Measurements from ENCODE around the gene LIPK.

Gene LIPK

DNA sequence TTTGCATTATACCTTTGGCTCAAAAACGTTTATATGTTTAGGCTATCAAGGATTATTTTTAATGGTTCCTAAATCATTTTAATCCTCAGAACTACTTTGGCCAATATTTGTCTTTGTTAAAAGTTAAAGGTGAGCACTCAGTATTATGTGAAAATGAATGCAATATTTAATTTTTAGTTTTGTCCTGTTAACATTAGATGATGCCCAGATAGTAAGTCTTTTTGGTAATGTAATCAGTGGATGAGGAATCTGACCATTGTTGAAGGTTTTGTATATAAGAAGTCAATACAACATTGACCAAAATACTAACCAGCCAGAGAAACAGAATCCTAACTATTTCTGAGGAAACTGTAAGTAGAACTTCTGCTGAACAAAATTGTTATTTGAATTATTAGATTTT is 41.9 kb upstream of the LIPK start, which contains the start of gene LIPF:
Gene LIPF (plus strand): TSS at position 301 of the 400 bp plus-strand sequence. CDS start 2,856 bp downstream, outside the sequence.
- Histone ChIP-seq H3K9me3 (ENCODE audit: control insufficient read depth, insufficient read depth, low read length) (no peaks in the 10 kb centered on the region), H3K4me2 (ENCODE audit: low read length) (no peak within 1 kb of the TSS), H3F3A (ENCODE audit: control insufficient read depth, insufficient read depth) (no peaks in the 10 kb centered on the region), H3K79me2 (ENCODE audit: control insufficient read depth, low read length) (no peaks in the 10 kb centered on the region), H3K27ac (ENCODE audit: low read depth, low read length) (no peak within 1 kb of the TSS), H3K4me3 (ENCODE audit: low read length) (no peak within 1 kb of the TSS), H4K20me1 (ENCODE audit: control insufficient read depth, insufficient read depth, low read depth, low read length) (no peaks in the 10 kb centered on the region), H3K27me3 (ENCODE audit: control insufficient read depth, low read length) (no peaks in the 10 kb centered on the region), H3K4me1 (ENCODE audit: control insufficient read depth, low read length) (no peaks in the 10 kb centered on the region), H3K9me2 (replicated peaks; ENCODE audit: control insufficient read depth, low read length) (no peaks in the 10 kb centered on the region), H3K36me3 (ENCODE audit: control insufficient read depth, low read length) (no peaks in the 10 kb centered on the region)
- TF ChIP-seq, protein P1, sequence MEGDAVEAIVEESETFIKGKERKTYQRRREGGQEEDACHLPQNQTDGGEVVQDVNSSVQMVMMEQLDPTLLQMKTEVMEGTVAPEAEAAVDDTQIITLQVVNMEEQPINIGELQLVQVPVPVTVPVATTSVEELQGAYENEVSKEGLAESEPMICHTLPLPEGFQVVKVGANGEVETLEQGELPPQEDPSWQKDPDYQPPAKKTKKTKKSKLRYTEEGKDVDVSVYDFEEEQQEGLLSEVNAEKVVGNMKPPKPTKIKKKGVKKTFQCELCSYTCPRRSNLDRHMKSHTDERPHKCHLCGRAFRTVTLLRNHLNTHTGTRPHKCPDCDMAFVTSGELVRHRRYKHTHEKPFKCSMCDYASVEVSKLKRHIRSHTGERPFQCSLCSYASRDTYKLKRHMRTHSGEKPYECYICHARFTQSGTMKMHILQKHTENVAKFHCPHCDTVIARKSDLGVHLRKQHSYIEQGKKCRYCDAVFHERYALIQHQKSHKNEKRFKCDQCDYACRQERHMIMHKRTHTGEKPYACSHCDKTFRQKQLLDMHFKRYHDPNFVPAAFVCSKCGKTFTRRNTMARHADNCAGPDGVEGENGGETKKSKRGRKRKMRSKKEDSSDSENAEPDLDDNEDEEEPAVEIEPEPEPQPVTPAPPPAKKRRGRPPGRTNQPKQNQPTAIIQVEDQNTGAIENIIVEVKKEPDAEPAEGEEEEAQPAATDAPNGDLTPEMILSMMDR (IDR thresholded peaks at IDR 0.05; ENCODE audit: low read depth, low read length, poor library complexity, severe bottlenecking), result no peak
- TF ChIP-seq EZH2phosphoT487 (IDR thresholded peaks at IDR 0.05; ENCODE audit: borderline replicate concordance, low read length), result no peak

DNA sequence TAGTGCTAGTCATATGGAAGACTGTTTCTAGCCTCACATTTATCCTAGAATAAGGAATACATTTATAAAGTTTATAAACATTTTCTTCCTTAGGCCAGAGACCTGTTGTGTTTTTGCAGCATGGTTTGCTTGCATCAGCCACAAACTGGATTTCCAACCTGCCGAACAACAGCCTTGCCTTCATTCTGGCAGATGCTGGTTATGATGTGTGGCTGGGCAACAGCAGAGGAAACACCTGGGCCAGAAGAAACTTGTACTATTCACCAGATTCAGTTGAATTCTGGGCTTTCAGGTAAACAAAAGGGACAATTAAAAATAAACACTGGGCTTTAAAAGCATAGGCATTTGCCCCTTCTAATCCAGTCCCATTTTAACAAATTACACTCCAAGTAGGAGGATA is 37.6 kb upstream of the LIPK start:
- H4K20me1 ChIP-seq (ENCODE audit: control insufficient read depth, insufficient read depth, low read depth, low read length), result no peaks in the 10 kb centered on the region
- H3K4me3 ChIP-seq (ENCODE audit: low read length), result no peak overlapping the region
- no peak overlapping the region for H3K27ac ChIP-seq (ENCODE audit: low read depth, low read length)
- H3K4me1 ChIP-seq (ENCODE audit: control insufficient read depth, low read length), result no peaks in the 10 kb centered on the region
- TF ChIP-seq, protein P1 (IDR thresholded peaks at IDR 0.05; ENCODE audit: low read depth, low read length, poor library complexity, severe bottlenecking), result no peak
- no peak for TF ChIP-seq EZH2phosphoT487 (IDR thresholded peaks at IDR 0.05; ENCODE audit: borderline replicate concordance, low read length)
- no peaks in the 10 kb centered on the region for H3K36me3 ChIP-seq (ENCODE audit: control insufficient read depth, low read length)
- H3K9me3 ChIP-seq (ENCODE audit: control insufficient read depth, insufficient read depth, low read length), result no peaks in the 10 kb centered on the region
- no peaks in the 10 kb centered on the region for H3F3A ChIP-seq (ENCODE audit: control insufficient read depth, insufficient read depth)
- H3K79me2 ChIP-seq (ENCODE audit: control insufficient read depth, low read length), result no peaks in the 10 kb centered on the region
- peaks cover 10% of the 10 kb centered on the region for H3K27me3 ChIP-seq (ENCODE audit: control insufficient read depth, low read length)
- no peak overlapping the region for H3K4me2 ChIP-seq (ENCODE audit: low read length)
- H3K9me2 ChIP-seq (replicated peaks; ENCODE audit: control insufficient read depth, low read length), result no peaks in the 10 kb centered on the region

DNA sequence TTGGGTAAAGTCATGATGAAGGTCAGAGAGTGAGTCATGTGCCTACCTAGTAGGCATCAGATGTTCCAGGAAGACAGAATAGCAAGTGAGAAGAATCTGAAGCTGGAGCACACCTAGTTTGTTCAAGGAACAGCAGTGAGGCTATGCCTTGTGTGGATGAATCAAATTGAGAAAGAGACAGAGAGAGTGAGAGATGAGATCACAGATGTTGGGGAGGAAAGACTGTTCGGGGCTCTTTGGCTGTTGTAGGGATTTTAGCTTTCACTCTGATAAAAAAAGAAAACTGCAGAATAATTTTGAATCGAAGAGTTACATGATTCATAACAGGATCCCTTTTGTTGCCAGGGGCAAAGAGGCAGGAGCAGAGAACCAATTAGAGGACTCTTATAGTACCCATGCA is 35.6 kb upstream of the LIPK start:
- no peaks in the 10 kb centered on the region for H3K79me2 ChIP-seq (ENCODE audit: control insufficient read depth, low read length)
- H3K4me1 ChIP-seq (ENCODE audit: control insufficient read depth, low read length), result no peaks in the 10 kb centered on the region
- no peak overlapping the region for H3K4me2 ChIP-seq (ENCODE audit: low read length)
- H3K27me3 ChIP-seq (ENCODE audit: control insufficient read depth, low read length), result peaks cover 12% of the 10 kb centered on the region
- no peaks in the 10 kb centered on the region for H3K9me2 ChIP-seq (replicated peaks; ENCODE audit: control insufficient read depth, low read length)
- H3F3A ChIP-seq (ENCODE audit: control insufficient read depth, insufficient read depth), result no peaks in the 10 kb centered on the region
- H3K27ac ChIP-seq (ENCODE audit: low read depth, low read length), result no peak overlapping the region
- H4K20me1 ChIP-seq (ENCODE audit: control insufficient read depth, insufficient read depth, low read depth, low read length), result no peaks in the 10 kb centered on the region
- TF ChIP-seq, protein P1 (IDR thresholded peaks at IDR 0.05; ENCODE audit: low read depth, low read length, poor library complexity, severe bottlenecking), result no peak
- no peak for TF ChIP-seq EZH2phosphoT487 (IDR thresholded peaks at IDR 0.05; ENCODE audit: borderline replicate concordance, low read length)
- H3K9me3 ChIP-seq (ENCODE audit: control insufficient read depth, insufficient read depth, low read length), result no peaks in the 10 kb centered on the region
- H3K4me3 ChIP-seq (ENCODE audit: low read length), result no peak overlapping the region
- H3K36me3 ChIP-seq (ENCODE audit: control insufficient read depth, low read length), result no peaks in the 10 kb centered on the region

Data from DOHH2 (cell line).